Measurements from ENCODE around the gene COL3A1. TPM values are rescaled to one million over a fixed set of nuclear protein-coding genes. Genes with fewer than 3 reads are reported as not detected.

The COL3A1 gene
- total RNA-seq, 1 donor from 2014 or later: 7,546 TPM

DNA sequence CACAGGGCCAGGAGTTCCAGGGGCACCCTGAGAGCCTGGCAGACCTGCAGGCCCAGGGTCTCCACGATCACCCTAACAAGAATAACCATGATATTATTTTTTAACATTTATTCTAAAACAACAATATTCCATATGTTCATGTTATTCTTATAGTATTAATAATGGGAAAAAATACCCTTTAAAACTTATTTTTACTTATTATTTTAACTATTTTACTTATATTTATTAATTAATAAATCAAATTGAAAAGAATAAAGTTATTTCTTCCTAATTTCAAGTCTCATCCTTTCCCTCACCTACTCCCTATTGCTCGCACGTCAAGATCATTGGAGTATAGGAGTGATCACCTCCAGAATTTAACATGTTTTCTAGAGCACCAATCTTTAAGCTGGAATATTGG, 71.7 kb downstream of the COL3A1 start:
- H3K27ac Mint-ChIP-seq (ENCODE audit: unreplicated experiment): peak overlapping the region; percentile 69

DNA sequence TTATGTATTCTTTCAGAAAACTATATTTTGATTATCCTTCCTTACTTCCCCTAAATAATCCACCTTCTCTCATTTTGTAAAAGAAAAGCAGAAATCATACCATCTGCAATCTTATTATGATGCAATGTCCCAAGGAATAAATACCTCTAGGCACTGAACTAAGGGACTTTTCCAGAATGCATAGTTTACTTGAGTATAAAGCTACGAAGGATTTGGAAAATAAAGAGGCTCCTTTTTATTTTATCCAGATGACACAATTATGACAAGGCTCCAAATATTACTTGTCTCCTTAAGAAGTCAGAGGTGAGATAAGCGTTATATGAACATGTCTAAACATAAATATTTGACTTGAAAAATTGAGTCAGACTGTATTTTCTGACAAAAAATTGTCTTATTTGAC, 72.1 kb downstream of the COL3A1 start:
- DNase-seq (ENCODE audit: extremely low spot score, unreplicated experiment): no peak
- TF ChIP-seq, protein P1, sequence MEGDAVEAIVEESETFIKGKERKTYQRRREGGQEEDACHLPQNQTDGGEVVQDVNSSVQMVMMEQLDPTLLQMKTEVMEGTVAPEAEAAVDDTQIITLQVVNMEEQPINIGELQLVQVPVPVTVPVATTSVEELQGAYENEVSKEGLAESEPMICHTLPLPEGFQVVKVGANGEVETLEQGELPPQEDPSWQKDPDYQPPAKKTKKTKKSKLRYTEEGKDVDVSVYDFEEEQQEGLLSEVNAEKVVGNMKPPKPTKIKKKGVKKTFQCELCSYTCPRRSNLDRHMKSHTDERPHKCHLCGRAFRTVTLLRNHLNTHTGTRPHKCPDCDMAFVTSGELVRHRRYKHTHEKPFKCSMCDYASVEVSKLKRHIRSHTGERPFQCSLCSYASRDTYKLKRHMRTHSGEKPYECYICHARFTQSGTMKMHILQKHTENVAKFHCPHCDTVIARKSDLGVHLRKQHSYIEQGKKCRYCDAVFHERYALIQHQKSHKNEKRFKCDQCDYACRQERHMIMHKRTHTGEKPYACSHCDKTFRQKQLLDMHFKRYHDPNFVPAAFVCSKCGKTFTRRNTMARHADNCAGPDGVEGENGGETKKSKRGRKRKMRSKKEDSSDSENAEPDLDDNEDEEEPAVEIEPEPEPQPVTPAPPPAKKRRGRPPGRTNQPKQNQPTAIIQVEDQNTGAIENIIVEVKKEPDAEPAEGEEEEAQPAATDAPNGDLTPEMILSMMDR (IDR thresholded peaks at IDR 0.05): no peak
- H3K9me3 Mint-ChIP-seq (ENCODE audit: unreplicated experiment): no peaks in the 10 kb centered on the region
- peaks cover 72% of the 10 kb centered on the region for H3K36me3 Mint-ChIP-seq (ENCODE audit: unreplicated experiment)
- peak overlapping the region; percentile 69 for H3K27ac Mint-ChIP-seq (ENCODE audit: unreplicated experiment)
- peaks cover 51% of the 10 kb centered on the region for H3K4me1 Mint-ChIP-seq (ENCODE audit: unreplicated experiment)
- H3K4me3 Mint-ChIP-seq (ENCODE audit: unreplicated experiment): no peak overlapping the region
- no peaks in the 10 kb centered on the region for H3K27me3 Mint-ChIP-seq (ENCODE audit: unreplicated experiment)

More for the DNA sequence above, 71.7 kb downstream of the COL3A1 start:
- Mint-ChIP-seq H3K36me3 (ENCODE audit: unreplicated experiment) (peaks cover 73% of the 10 kb centered on the region), H3K4me1 (ENCODE audit: unreplicated experiment) (peaks cover 48% of the 10 kb centered on the region), H3K4me3 (ENCODE audit: unreplicated experiment) (no peak overlapping the region), H3K27me3 (ENCODE audit: unreplicated experiment) (no peaks in the 10 kb centered on the region), H3K9me3 (ENCODE audit: unreplicated experiment) (no peaks in the 10 kb centered on the region)
- TF ChIP-seq, protein P1 (IDR thresholded peaks at IDR 0.05): no peak
- no peak for DNase-seq (ENCODE audit: extremely low spot score, unreplicated experiment)

DNA sequence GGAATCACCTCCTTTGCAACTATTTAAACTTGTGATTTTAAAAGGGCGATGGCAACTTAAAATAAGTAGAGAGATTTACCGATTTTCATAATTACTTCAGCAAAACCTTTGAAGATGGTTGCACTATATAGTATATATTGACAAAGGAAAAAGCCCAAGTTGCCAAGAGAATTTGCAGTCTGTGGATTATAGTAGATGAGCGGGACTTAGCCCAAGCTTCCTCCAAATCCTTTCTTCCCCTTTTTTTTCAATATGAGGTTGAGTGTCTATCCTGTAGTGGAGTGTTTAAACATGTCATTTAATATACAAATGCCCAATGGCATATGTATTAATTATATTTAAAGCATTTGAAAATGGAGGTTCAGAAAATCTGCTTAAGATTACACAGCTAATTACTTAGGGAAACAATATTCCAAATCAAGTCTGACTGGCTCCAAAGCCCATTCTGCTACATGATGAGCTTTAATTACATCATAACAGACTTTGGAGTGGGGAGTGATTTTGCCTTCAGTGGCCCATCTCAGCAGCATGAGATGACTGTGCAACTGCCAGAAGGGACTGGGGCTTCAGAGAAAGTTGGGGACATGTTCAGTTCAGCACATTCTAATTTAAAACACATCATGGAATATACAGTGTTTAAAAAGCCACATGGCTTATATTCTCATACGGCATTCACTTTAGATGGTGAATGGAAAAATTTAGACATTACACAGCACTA, 73.2 kb downstream of the COL3A1 start:
- H3K9me3 Mint-ChIP-seq (ENCODE audit: unreplicated experiment): no peaks in the 10 kb centered on the region
- H3K27me3 Mint-ChIP-seq (ENCODE audit: unreplicated experiment): no peaks in the 10 kb centered on the region
- TF ChIP-seq, protein P1 (IDR thresholded peaks at IDR 0.05): no peak
- peaks cover 47% of the 10 kb centered on the region for H3K4me1 Mint-ChIP-seq (ENCODE audit: unreplicated experiment)
- peaks cover 69% of the 10 kb centered on the region for H3K36me3 Mint-ChIP-seq (ENCODE audit: unreplicated experiment)
- DNase-seq (ENCODE audit: extremely low spot score, unreplicated experiment): no peak
- no peak overlapping the region for H3K4me3 Mint-ChIP-seq (ENCODE audit: unreplicated experiment)
- peak overlapping the region; percentile 69 for H3K27ac Mint-ChIP-seq (ENCODE audit: unreplicated experiment)

DNA sequence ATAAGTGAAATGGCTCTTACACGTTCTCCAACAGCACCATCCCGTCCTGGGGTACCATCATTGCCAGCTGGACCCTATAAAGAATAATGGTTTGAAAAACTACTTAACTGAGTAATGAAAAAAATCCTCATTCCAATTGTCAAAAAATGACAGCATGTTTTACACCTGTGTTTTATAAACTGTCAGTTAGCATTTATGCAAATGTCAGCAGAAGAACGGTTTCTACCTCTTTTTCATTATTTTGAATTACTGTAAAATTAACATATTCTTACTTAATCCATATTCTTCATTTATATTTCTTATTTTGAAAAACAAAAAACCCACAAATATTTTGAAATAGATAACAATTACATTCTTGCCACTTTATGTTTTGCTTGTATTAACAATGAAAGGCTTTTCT, 74.0 kb downstream of the COL3A1 start:
- Mint-ChIP-seq H3K4me3 (ENCODE audit: unreplicated experiment) (no peak overlapping the region), H3K4me1 (ENCODE audit: unreplicated experiment) (peaks cover 47% of the 10 kb centered on the region), H3K27me3 (ENCODE audit: unreplicated experiment) (no peaks in the 10 kb centered on the region), H3K27ac (ENCODE audit: unreplicated experiment) (no peak overlapping the region), H3K9me3 (ENCODE audit: unreplicated experiment) (no peaks in the 10 kb centered on the region), H3K36me3 (ENCODE audit: unreplicated experiment) (peaks cover 69% of the 10 kb centered on the region)
- TF ChIP-seq, protein P1 (IDR thresholded peaks at IDR 0.05): no peak
- DNase-seq (ENCODE audit: extremely low spot score, unreplicated experiment): no peak

DNA sequence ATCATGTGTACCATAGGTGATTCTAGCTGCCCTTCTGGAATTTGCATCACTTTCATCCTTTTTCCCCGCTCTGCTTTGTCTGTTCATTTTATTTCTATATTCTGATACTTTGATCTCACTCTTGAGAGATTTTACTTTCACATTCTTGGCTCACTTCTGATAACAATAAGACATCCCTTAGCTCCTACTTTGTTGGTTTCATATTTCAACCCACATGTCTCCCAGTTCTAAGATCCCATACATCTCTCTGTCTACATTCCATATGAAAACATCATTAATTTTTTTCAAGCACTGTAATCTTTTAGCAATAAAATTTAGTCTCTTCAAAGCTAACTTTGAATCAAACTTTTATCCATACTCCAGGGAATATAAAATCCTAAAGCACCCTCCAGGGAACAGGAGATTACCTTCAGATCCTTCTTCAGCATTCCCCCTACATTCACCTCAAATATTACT, 75.6 kb downstream of the COL3A1 start:
- H3K27ac Mint-ChIP-seq (ENCODE audit: unreplicated experiment): peak overlapping the region; percentile 64
- DNase-seq (ENCODE audit: extremely low spot score, unreplicated experiment): no peak
- TF ChIP-seq, protein P1 (IDR thresholded peaks at IDR 0.05): no peak
- H3K36me3 Mint-ChIP-seq (ENCODE audit: unreplicated experiment): peaks cover 68% of the 10 kb centered on the region
- peaks cover 46% of the 10 kb centered on the region for H3K4me1 Mint-ChIP-seq (ENCODE audit: unreplicated experiment)
- no peaks in the 10 kb centered on the region for H3K27me3 Mint-ChIP-seq (ENCODE audit: unreplicated experiment)
- no peak overlapping the region for H3K4me3 Mint-ChIP-seq (ENCODE audit: unreplicated experiment)
- H3K9me3 Mint-ChIP-seq (ENCODE audit: unreplicated experiment): no peaks in the 10 kb centered on the region
